OCI-LY7 (cell line): Measurements from ENCODE around the gene TNKS1BP1.

Experiments used
- CTCF ChIP-seq: fragments of 200-600 bp; sonication (generic); conservative IDR thresholded peaks from 2 replicates; pipeline ENCODE4 v1.5.1; 2014; ENCODE audit warnings: mild to moderate bottlenecking, antibody characterized with exemption, low read length, moderate library complexity, mixed read lengths
- EZH2phosphoT487 ChIP-seq: fragments of 200-600 bp; sonication (generic); IDR thresholded peaks from 2 replicates; pipeline ENCODE4 v1.6.1; 2018; ENCODE audit warnings: low read depth, borderline replicate concordance, mild to moderate bottlenecking, mixed run types, antibody characterized with exemption, low read length, moderate library complexity, mixed read lengths

GRCh38 chr11:57335343-57336110, 10.8 kb upstream of the TNKS1BP1 start, which contains the start of gene SSRP1:
- peak; percentile 31; the same call in 1 of the 2 replicates for TF ChIP-seq CTCF
- no peak for TF ChIP-seq EZH2phosphoT487
